GM12878 (cell line): Measurements from ENCODE around the gene MRPL20. TPM values are rescaled to one million over a fixed set of nuclear protein-coding genes. Genes with fewer than 3 reads are reported as not detected.
A peak's percentile ranks its signal among the peaks of the same experiment; 100 is the strongest.

Source experiments
- ATAC-seq: fragments of 200-7000 bp; cut with Tn5 transposase; 3 replicates; pipeline ENCODE4 v1.9.1; 2020; ENCODE audit warnings: mild to moderate bottlenecking, moderate library complexity
- BruUV-seq: library from RNA; stranded (reverse); fragments of 400-500 nt; replicated peaks from 2 replicates; lab custom pipeline; 2021; lab: Mats Ljungman, UMichigan
- CTCF ChIA-PET: fragments of 300-600 bp; sonication (Branson Sonifier 250); formaldehyde crosslinking; extraction: SDS; loops from one replicate; lab custom pipeline; 2021; ENCODE audit warnings: inconsistent platforms; lab: Yijun Ruan, JAX
- POLR2A ChIA-PET: fragments of 350-600 bp; formaldehyde crosslinking; extraction: SDS; loops from one replicate; lab custom pipeline; 2021; ENCODE audit warnings: inconsistent platforms; lab: Charles Lee
- RAD21 ChIA-PET: fragments of 300-600 bp; sonication (Branson Sonifier 250); formaldehyde crosslinking; loops from one replicate; lab custom pipeline; 2023; ENCODE audit warnings: antibody characterized with exemption; ENCODE audit not compliant: unreplicated experiment; lab: Charles Lee
- SMC1A ChIA-PET: fragments of 300-600 bp; sonication (Branson Sonifier 250); formaldehyde crosslinking; loops from one replicate; lab custom pipeline; 2023; ENCODE audit not compliant: unreplicated experiment, uncharacterized antibody; lab: Charles Lee
- DNase-seq: peaks from one replicate; pipeline ENCODE4 v3.0.0-alpha.2; 2011; ENCODE audit warnings: low read depth, low spot score
- FAIRE-seq: peaks from 3 replicates; lab custom pipeline; 2011; peaks lifted over from hg19 to GRCh38; lab: Jason Lieb, UNC
- H2AFZ ChIP-seq: 2 replicates; pipeline ENCODE4 v1.6.0; 2011; ENCODE audit warnings: low read depth, low read length, control low read depth; ENCODE audit not compliant: control insufficient read depth
- H3K27ac ChIP-seq: 2 replicates; pipeline ENCODE4 v1.5.1; 2011; ENCODE audit warnings: control low read depth; ENCODE audit not compliant: control insufficient read depth, insufficient read depth
- H3K27me3 ChIP-seq, 2 experiments: replicated peaks in 1 of 2; 2 replicates each; pipeline versions ENCODE4 v1.6.0 to v1.6.1; 2011; ENCODE audit warnings: low read length in 1 of 2; ENCODE audit not compliant: control insufficient read depth in 2 of 2, insufficient read depth in 2 of 2
- H3K36me3 ChIP-seq, 2 experiments: 2 replicates each; pipeline ENCODE4 v1.5.1; 2011; ENCODE audit warnings: low read length in 1 of 2; ENCODE audit not compliant: control insufficient read depth in 2 of 2, insufficient read depth in 2 of 2
- H3K4me1 ChIP-seq: 2 replicates; pipeline ENCODE4 v1.6.1; 2011; ENCODE audit warnings: mild to moderate bottlenecking, low read length, moderate library complexity, mixed read lengths; ENCODE audit not compliant: control insufficient read depth, insufficient read depth
- H3K4me2 ChIP-seq: 2 replicates; pipeline ENCODE4 v1.6.0; 2011; ENCODE audit warnings: control low read depth; ENCODE audit not compliant: control insufficient read depth, insufficient read depth
- H3K4me3 ChIP-seq: fragments of 200-600 bp; sonication (generic); 2 replicates; pipeline ENCODE4 v1.5.1; 2016
- H3K79me2 ChIP-seq: 2 replicates; pipeline ENCODE4 v1.6.0; 2011; ENCODE audit warnings: low read length; ENCODE audit not compliant: control insufficient read depth, insufficient read depth
- H3K9ac ChIP-seq: 2 replicates; pipeline ENCODE4 v1.8.0; 2011; ENCODE audit warnings: low read length, control low read depth, mixed read lengths; ENCODE audit not compliant: control insufficient read depth, insufficient read depth
- H3K9me3 ChIP-seq: replicated peaks from 3 replicates; pipeline ENCODE4 v1.5.1; 2011; ENCODE audit warnings: mild to moderate bottlenecking, low read length; ENCODE audit not compliant: control insufficient read depth, insufficient read depth
- H4K20me1 ChIP-seq: 2 replicates; pipeline ENCODE4 v1.6.0; 2011; ENCODE audit not compliant: control insufficient read depth, insufficient read depth
- BCL3 ChIP-seq: IDR thresholded peaks from 2 replicates; pipeline ENCODE4 v1.6.1; 2011; ENCODE audit warnings: borderline replicate concordance, low read depth, mild to moderate bottlenecking, moderate library complexity, low read length; ENCODE audit not compliant: insufficient read depth, poor library complexity, severe bottlenecking
- BHLHE40 ChIP-seq, 2 experiments: fragments of 450-650 bp in 1 of 2; IDR thresholded peaks; 2 replicates each; pipeline ENCODE4 v1.6.1; 2011 to 2017; ENCODE audit warnings: low read depth in 2 of 2, borderline replicate concordance in 1 of 2, improper control_type of control experiment in 1 of 2, low read length in 1 of 2, mild to moderate bottlenecking in 1 of 2
- KAT2A ChIP-seq: conservative IDR thresholded peaks from 2 replicates; pipeline ENCODE4 v1.6.1; 2011; ENCODE audit warnings: low read depth, low read length; ENCODE audit not compliant: control insufficient read depth
- PBX3 ChIP-seq: IDR thresholded peaks from 2 replicates; pipeline ENCODE4 v1.6.1; 2011; ENCODE audit warnings: mild to moderate bottlenecking, low read depth, low read length, moderate library complexity; ENCODE audit not compliant: insufficient replicate concordance
- POLR2A ChIP-seq: IDR thresholded peaks from 2 replicates; pipeline ENCODE4 v1.6.1; 2011; ENCODE audit warnings: low read depth, mild to moderate bottlenecking, low read length
- WGBS: methylation state at CpG from one replicate; pipeline ENCODE4 v1.1.6; 2016; ENCODE audit warnings: low lambda C conversion rate; ENCODE audit not compliant: insufficient replicate concordance, insufficient coverage; ENCODE audit errors: missing lambda C conversion rate; 5-methylcytosine and 5-hydroxymethylcytosine counted together
- in situ Hi-C: fragments of 300-500 bp; cut with MboI; formaldehyde crosslinking; loops from 9 replicates; pipeline ENCODE4 v1.14.3; 2018; ENCODE audit warnings: mixed read lengths
- intact Hi-C: fragments of 100-400 bp; cut with micrococcal nuclease; formaldehyde crosslinking; loops from one replicate; pipeline ENCODE4 v1.14.2; 2022; ENCODE audit not compliant: unreplicated experiment
- polyA plus RNA-seq, 11 experiments: library from polyadenylated mRNA; depleted of rRNA in 4 of 11; unstranded in 6 of 11; stranded (reverse) in 5 of 11; fragments of >200 nt; fragmentation: Nextera tagmentation in 4 of 11; fragmentation: Illumina TruSeq in 1 of 11; extraction: Ambion mirVana in 4 of 11; extraction: Trizol in 1 of 11; gene quantifications; 1 replicate in 1 of 11; 2 replicates in 10 of 11; pipeline versions ENCODE4 v1.2.1 to v1.2.3, GENCODE V29; 2011 to 2016; ENCODE audit warnings: inconsistent platforms in 2 of 11, missing spikeins in 2 of 11, low read depth in 1 of 11
- total RNA-seq, 4 experiments: library from RNA; depleted of rRNA in 3 of 4; stranded (reverse); fragments of >200 nt in 3 of 4; fragmentation: Illumina TruSeq in 1 of 4; extraction: Trizol in 1 of 4; gene quantifications; 2 replicates each; pipeline versions ENCODE4 v1.2.1 to v1.2.3, GENCODE V29; 2013 to 2021

The MRPL20 gene
- total and polyA plus RNA-seq, 10 of the 15 experiments (the other 5 are each of a cell fraction or from before 2014, with no cell fraction given) = 129 to 525 (median 255) TPM

GRCh38 chr1:1403653-1404052, 3.4 kb downstream of the MRPL20 start:
- FAIRE-seq = no peak

More at GRCh38 chr1:1403653-1404052, 3.4 kb downstream of the MRPL20 start:
- H3K27me3 ChIP-seq = no peaks in the 10 kb centered on the region
- no peaks in the 10 kb centered on the region; the same call in 1 of the 2 replicates for H4K20me1 ChIP-seq
- RAD21 ChIA-PET = no interaction called here
- peaks cover 24% of the 10 kb centered on the region for H3K4me1 ChIP-seq
- H3K4me2 ChIP-seq = no peak overlapping the region
- WGBS = 98% methylated on average over 7 of the region's 7 CpGs
- in situ Hi-C loops (loop anchor here (5.0 kb wide), 1 partner anchor 104 kb away; no protein-coding TSS in a partner anchor), intact Hi-C loops (no loop called here)
- no TSS peak for BruUV-seq
- no peak overlapping the region for H3K9ac ChIP-seq
- no peak overlapping the region for H3K27ac ChIP-seq
- no peak overlapping the region for H3K4me3 ChIP-seq
- CTCF ChIA-PET = no interaction called here
- TF ChIP-seq PBX3 (peak; percentile 41), BCL3 (peak; percentile 85), KAT2A (no peak), POLR2A (no peak), BHLHE40 (IDR thresholded peaks at IDR 0.05; ENCODE audit: borderline replicate concordance in 1 of 2, low read depth in 2 of 2, low read length in 1 of 2) (no peak)
- H2AFZ ChIP-seq = no peak overlapping the region
- DNase-seq (no peak), ATAC-seq (no peak)
- POLR2A ChIA-PET = no interaction called here
- peaks cover 11 to 22% of the 10 kb centered on the region in 2 experiments for H3K36me3 ChIP-seq
- peaks cover 73% of the 10 kb centered on the region for H3K79me2 ChIP-seq
- SMC1A ChIA-PET = no interaction called here
- H3K9me3 ChIP-seq = no peaks in the 10 kb centered on the region
